GM12891 (cell line): ENCODE data around the gene ATP6AP2.
A peak's percentile ranks its signal among the peaks of the same experiment; 100 is the strongest.
"Not testable (repeated sequence)": the region's sequence is repeated elsewhere in the genome, so short reads cannot be mapped to it uniquely, and the experiment has no call there.

Source experiments
- DNase-seq: peaks from one replicate; pipeline ENCODE4 v3.0.0; 2011; ENCODE audit warnings: low spot score; ENCODE audit not compliant: insufficient read length
- FAIRE-seq: peaks from 2 replicates; lab custom pipeline; 2011; peaks lifted over from hg19 to GRCh38; lab: Jason Lieb, UNC
- PAX5 ChIP-seq: IDR thresholded peaks from 2 replicates; pipeline ENCODE4 v1.6.1; 2011; ENCODE audit warnings: low read length, moderate library complexity, mild to moderate bottlenecking; ENCODE audit not compliant: insufficient read depth, severe bottlenecking
- POLR2A ChIP-seq: IDR thresholded peaks from 2 replicates; pipeline ENCODE4 v1.6.1; 2011; ENCODE audit warnings: low read depth, low read length, control low read depth
- POLR2AphosphoS5 ChIP-seq: IDR thresholded peaks from 2 replicates; pipeline ENCODE4 v1.6.1; 2011; ENCODE audit warnings: low read depth, low read length, control low read depth
- POU2F2 ChIP-seq: IDR thresholded peaks from 2 replicates; pipeline ENCODE4 v1.6.1; 2011; ENCODE audit warnings: low read depth, mild to moderate bottlenecking, control low read depth, low read length, moderate library complexity
- SPI1 ChIP-seq: IDR thresholded peaks from 2 replicates; pipeline ENCODE4 v1.6.1; 2011; ENCODE audit warnings: low read depth, low read length, control low read depth
- TAF1 ChIP-seq: IDR thresholded peaks from 2 replicates; pipeline ENCODE4 v1.6.1; 2011; ENCODE audit warnings: low read depth, low read length, control low read depth

The ATP6AP2 gene

GRCh38 chrX:40544343-40545266 is 36.2 kb upstream of the ATP6AP2 start:
- DNase-seq, result no peak
- FAIRE-seq, result peak; percentile 56
- TF ChIP-seq SPI1, result no peak
- TF ChIP-seq POLR2AphosphoS5, result no peak
- no peak for TF ChIP-seq POLR2A
- TF ChIP-seq TAF1, result no peak
- TF ChIP-seq PAX5, result no peak
- no peak for TF ChIP-seq POU2F2

DNA sequence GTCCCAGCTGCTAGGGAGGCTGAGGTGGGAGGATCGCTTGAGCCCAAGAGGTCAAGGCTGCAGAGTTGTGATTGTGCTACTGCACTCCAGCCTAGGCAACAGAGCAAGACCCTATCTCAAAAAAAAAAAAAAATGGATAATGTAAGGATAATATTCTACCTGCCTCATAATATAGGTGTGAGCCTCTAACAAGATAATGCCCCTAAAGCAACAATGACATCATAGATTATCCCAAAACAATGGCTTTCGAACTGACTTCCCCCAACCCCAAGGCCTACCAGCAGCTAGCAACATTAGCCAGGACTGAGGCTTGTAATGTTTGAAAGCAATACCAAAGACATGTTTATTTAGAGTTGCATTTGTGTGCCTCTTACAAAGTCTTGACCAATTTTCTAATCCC is 33.9 kb upstream of the ATP6AP2 start:
- no peak for TF ChIP-seq SPI1
- no peak for TF ChIP-seq PAX5
- no peak for TF ChIP-seq POLR2AphosphoS5
- TF ChIP-seq POLR2A, result no peak
- no peak for TF ChIP-seq POU2F2
- no peak for TF ChIP-seq TAF1
- FAIRE-seq, result no peak
- no peak for DNase-seq

GRCh38 chrX:40550066-40550465 is 30.7 kb upstream of the ATP6AP2 start:
- peak; percentile 9 for FAIRE-seq

DNA sequence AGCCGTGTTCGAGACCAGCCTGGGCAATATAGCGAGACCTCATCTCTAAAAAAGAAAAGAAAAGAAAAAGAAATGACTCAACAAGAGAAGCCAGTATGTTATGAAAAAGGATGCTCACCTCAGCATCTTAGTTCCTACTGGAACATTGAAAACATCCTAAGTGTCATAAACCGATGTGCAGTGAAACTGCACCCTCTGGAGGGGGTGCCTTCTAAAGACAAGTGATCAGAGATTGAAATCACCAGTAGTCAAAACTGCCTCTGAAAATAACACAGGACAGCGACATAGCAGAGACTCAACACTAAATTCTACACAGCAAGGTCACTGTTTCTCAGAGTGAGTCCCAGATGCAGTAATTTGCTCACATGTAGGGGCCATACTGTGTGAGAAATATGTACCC is 28.0 kb upstream of the ATP6AP2 start:
- FAIRE-seq (peak; percentile 84), DNase-seq (no peak)
- TF ChIP-seq PAX5, result no peak
- TF ChIP-seq POU2F2, result no peak
- TF ChIP-seq SPI1, result no peak
- TF ChIP-seq TAF1, result no peak
- TF ChIP-seq POLR2AphosphoS5, result no peak
- no peak for TF ChIP-seq POLR2A

More at GRCh38 chrX:40550066-40550465, 30.7 kb upstream of the ATP6AP2 start:
- no peak for DNase-seq
- TF ChIP-seq POU2F2 (no peak), POLR2AphosphoS5 (no peak), SPI1 (no peak)

DNA sequence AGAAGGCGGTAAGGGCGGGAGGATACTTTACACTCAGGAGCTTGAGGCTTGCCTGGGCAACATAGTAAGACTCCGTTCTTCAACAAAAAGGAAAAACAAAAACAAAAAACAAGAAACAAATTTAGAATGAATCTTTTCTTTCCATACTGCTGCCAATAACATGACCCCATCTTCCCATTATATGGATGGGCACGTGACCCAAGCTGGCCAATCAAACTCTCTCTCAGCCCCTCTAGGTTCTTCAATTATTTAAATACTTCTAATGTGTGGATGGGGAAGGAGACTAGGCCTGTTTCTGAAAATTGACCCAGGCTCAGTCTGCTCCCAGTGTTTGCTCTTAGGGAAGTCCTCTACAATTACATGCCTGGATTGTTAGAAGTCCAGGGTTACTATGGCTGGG is 22.2 kb upstream of the ATP6AP2 start:
- FAIRE-seq (no peak), DNase-seq (no peak)
- no peak for TF ChIP-seq POU2F2
- no peak for TF ChIP-seq TAF1
- TF ChIP-seq POLR2AphosphoS5, result no peak
- no peak for TF ChIP-seq POLR2A
- no peak for TF ChIP-seq PAX5
- TF ChIP-seq SPI1, result no peak

GRCh38 chrX:40563784-40564183 is 17.0 kb upstream of the ATP6AP2 start:
- TF ChIP-seq POLR2AphosphoS5, result no peak
- no peak for TF ChIP-seq POU2F2
- TF ChIP-seq POLR2A, result no peak
- no peak for TF ChIP-seq PAX5
- no peak for TF ChIP-seq SPI1
- no peak for TF ChIP-seq TAF1
- FAIRE-seq (no peak), DNase-seq (no peak)

DNA sequence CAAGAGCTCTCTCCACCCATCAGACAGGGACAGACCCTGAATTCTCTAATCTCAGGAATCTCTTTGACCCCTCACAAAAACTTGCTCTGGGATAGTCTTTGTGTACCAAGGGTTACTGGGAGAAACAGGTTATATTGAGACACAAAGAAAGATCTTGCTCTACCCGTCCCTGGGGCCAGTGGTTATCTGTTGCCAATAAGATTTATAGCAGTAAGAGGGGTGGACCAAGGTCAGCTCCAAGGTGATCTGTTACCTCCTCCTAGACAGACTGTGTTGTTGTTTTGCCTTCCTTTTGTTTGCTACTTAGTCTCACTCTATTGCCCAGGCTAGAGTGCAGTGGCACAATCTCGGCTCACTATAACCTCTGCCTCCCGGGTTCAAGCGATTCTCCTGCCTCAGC is 16.3 kb upstream of the ATP6AP2 start:
- TF ChIP-seq TAF1 (no peak), POLR2A (no peak), POU2F2 (no peak), POLR2AphosphoS5 (no peak), PAX5 (no peak), SPI1 (no peak)
- no peak for DNase-seq
- no peak for FAIRE-seq

GRCh38 chrX:40570346-40571093 is 10.2 kb upstream of the ATP6AP2 start:
- TF ChIP-seq POLR2A (peak; percentile 23; the same call in 1 of the 2 replicates), POU2F2 (0 out of 2 replicates have a peak, but pooled peaks have one; percentile 56), POLR2AphosphoS5 (no peak), PAX5 (no peak), SPI1 (peak; percentile 90), TAF1 (no peak)
- FAIRE-seq, result peak; percentile 74
- no peak for DNase-seq

GRCh38 chrX:40571164-40571563 is 9.6 kb upstream of the ATP6AP2 start:
- FAIRE-seq, DNase-seq: not testable (repeated sequence)

DNA sequence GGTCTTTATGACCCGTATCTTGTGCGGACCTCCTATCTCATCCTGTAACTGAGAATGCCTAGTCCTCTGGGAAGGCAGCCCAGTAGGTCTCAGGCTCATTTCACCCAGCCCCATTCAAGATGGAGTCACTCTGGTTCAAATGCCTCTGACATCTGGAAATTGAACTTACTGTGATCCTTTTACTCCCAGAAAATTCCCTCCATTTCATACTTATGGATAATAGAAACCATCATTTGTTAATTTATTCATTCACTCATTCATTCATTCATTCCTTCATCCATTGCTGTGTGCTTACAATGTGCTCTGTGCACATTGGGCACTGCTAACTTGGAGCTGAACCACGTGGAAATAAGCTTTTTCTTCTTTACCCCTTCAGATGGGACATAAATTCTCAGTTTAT is 9.2 kb upstream of the ATP6AP2 start:
- FAIRE-seq (peak; percentile 78), DNase-seq (no peak)
- TF ChIP-seq TAF1, result no peak
- no peak for TF ChIP-seq SPI1
- TF ChIP-seq POLR2AphosphoS5, result no peak
- no peak for TF ChIP-seq PAX5
- TF ChIP-seq POLR2A, result no peak
- TF ChIP-seq POU2F2, result no peak
